HepG2 (cell line): ENCODE data around the gene SYNDIG1.

Source experiments
- ARHGAP35 ChIP-seq: sonication (generic); formaldehyde crosslinking; IDR thresholded peaks from 2 replicates; pipeline ENCODE4 v1.9.0; 2022; ENCODE audit warnings: mild to moderate bottlenecking, inconsistent platforms, moderate library complexity, missing genetic modification reagents, borderline replicate concordance
- ATF6 ChIP-seq: sonication (generic); formaldehyde crosslinking; conservative IDR thresholded peaks from 2 replicates; pipeline ENCODE4 v1.4.0; 2020; ENCODE audit warnings: missing genetic modification reagents
- CC2D1A ChIP-seq: sonication (generic); formaldehyde crosslinking; IDR thresholded peaks from 2 replicates; pipeline ENCODE4 v1.8.1; 2023; ENCODE audit warnings: mild to moderate bottlenecking, missing genetic modification reagents
- HDAC2 ChIP-seq: sonication (generic); formaldehyde crosslinking; IDR thresholded peaks from 2 replicates; pipeline ENCODE4 v1.4.0; 2020; ENCODE audit warnings: missing genetic modification reagents
- HNF4G ChIP-seq, 2 experiments: sonication (generic) in 1 of 2; formaldehyde crosslinking in 1 of 2; IDR thresholded peaks; 2 replicates each; pipeline versions ENCODE4 v1.4.0 to v1.6.1; 2011 to 2020; ENCODE audit warnings: borderline replicate concordance in 2 of 2, low read depth in 2 of 2, mild to moderate bottlenecking in 2 of 2, low read length in 1 of 2, missing genetic modification reagents in 1 of 2, moderate library complexity in 1 of 2
- MEIS2 ChIP-seq: sonication (generic); formaldehyde crosslinking; IDR thresholded peaks from 2 replicates; pipeline ENCODE4 v1.9.0; 2021; ENCODE audit warnings: mild to moderate bottlenecking, missing genetic modification reagents
- POLR2A ChIP-seq, 2 experiments: IDR thresholded peaks; 2 replicates each; pipeline ENCODE4 v1.6.1; 2011; ENCODE audit warnings: low read depth in 2 of 2, low read length in 2 of 2, mild to moderate bottlenecking in 1 of 2, moderate library complexity in 1 of 2; ENCODE audit not compliant: insufficient read depth in 1 of 2
- RBM22 ChIP-seq: fragments of 200-400 bp; formaldehyde crosslinking; optimal IDR thresholded peaks from 2 replicates; pipeline ENCODE3; 2017; ENCODE audit warnings: mild to moderate bottlenecking, low read length, moderate library complexity
- SETDB1 ChIP-seq: sonication (generic); formaldehyde crosslinking; IDR thresholded peaks from 2 replicates; pipeline ENCODE4 v1.5.1; 2020; ENCODE audit warnings: missing genetic modification reagents, mild to moderate bottlenecking, borderline replicate concordance
- TCF12 ChIP-seq, 2 experiments: fragments of 450-650 bp in 1 of 2; sonication (generic) in 1 of 2; formaldehyde crosslinking in 1 of 2; IDR thresholded peaks; 2 replicates each; pipeline versions ENCODE4 v1.6.1 to v1.8.0; 2017 to 2022; ENCODE audit warnings: antibody characterized with exemption in 1 of 2, mild to moderate bottlenecking in 1 of 2, missing genetic modification reagents in 1 of 2, moderate library complexity in 1 of 2
- TP53 ChIP-seq: sonication (generic); formaldehyde crosslinking; conservative IDR thresholded peaks from 2 replicates; pipeline ENCODE4 v1.4.0; 2020; ENCODE audit warnings: missing genetic modification reagents
- U2AF1 ChIP-seq: fragments of 200-400 bp; formaldehyde crosslinking; optimal IDR thresholded peaks from 2 replicates; pipeline ENCODE3; 2017; ENCODE audit warnings: mild to moderate bottlenecking, low read depth, low read length
- ZNF263 ChIP-seq: sonication (generic); formaldehyde crosslinking; IDR thresholded peaks from 2 replicates; pipeline ENCODE4 v1.4.0; 2020; ENCODE audit warnings: missing genetic modification reagents
- ZNF362 ChIP-seq: sonication (generic); formaldehyde crosslinking; IDR thresholded peaks from 2 replicates; pipeline ENCODE4 v1.4.0; 2020; ENCODE audit warnings: missing genetic modification reagents, mild to moderate bottlenecking, borderline replicate concordance

GRCh38 chr20:24669701-24670100, 200.3 kb downstream of the SYNDIG1 start:
- TF ChIP-seq POLR2A (IDR thresholded peaks at IDR 0.05; ENCODE audit: insufficient read depth in 1 of 2, low read depth in 2 of 2, low read length in 2 of 2) (no peak), HDAC2 (CRISPR knock-in tag) (no peak), ZNF362 (no peak), RBM22 (no peak), HNF4G (IDR thresholded peaks at IDR 0.05; ENCODE audit: borderline replicate concordance, low read depth, low read length) (no peak), HNF4G (CRISPR knock-in tag; IDR thresholded peaks at IDR 0.05; ENCODE audit: borderline replicate concordance, low read depth) (no peak), ATF6 (CRISPR knock-in tag) (no peak), SETDB1 (CRISPR knock-in tag) (no peak), U2AF1 (no peak), TP53 (CRISPR knock-in tag) (no peak), MEIS2 (CRISPR knock-in tag) (no peak), ZNF263 (no peak), CC2D1A (CRISPR knock-in tag) (no peak), ARHGAP35 (no peak), TCF12 (IDR thresholded peaks at IDR 0.05) (no peak), TCF12 (CRISPR knock-in tag; IDR thresholded peaks at IDR 0.05) (no peak)
